Activated naive CD4-positive, alpha-beta T cell treated with Interleukin-2 at 50 U/mL for 16 hours (primary cell): ENCODE results near the gene PHYKPL.

Experiments
- DNase-seq: peaks from one replicate; pipeline ENCODE4 v3.0.0-alpha.2; 2020

PHYKPL gene

DNA sequence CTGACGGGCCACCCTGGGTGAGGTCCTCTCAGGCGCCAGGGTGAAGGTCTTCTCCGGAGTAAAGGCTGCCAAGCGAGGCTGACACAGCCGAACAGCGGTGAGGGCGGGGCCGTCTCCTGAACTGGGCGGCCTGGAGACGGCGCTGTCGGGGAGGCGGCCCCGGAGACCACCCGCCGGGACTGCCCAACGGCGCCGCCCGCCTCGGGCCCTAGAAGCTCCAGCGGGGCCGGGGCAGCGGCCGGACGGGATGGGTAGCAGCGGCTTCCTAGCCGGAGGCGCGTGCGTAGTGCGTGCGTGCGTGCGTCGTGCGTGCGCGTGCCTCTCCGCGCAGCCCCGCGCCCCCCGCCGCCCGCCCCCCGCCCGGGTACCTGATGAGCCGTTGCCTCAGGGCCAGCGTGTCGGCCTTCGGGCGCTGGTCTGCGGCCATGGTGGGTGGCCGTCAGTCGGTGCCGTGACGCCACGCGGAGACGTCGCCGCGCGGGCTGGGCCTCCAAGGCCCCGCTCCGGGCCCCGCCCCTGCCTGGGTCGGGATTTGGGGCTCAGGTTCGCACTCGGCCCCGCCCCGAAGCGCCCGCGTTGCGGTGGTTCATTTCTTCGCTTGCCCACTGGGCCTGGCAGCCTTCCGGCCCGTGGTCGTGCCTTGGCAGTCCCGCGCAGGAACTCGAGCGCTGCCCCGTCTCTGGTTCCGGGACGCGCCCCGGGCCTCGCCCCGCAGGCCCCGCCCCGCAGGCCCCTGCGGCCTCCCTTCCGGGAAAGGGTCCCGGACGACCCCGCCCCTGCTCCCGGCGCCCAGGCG lies at the start of gene PHYKPL:
Gene PHYKPL (minus strand): TSS at position 679 of the 796 bp plus-strand sequence. CDS start 252 bp downstream, at position 427.
- DNase-seq = peak; percentile 75

DNA sequence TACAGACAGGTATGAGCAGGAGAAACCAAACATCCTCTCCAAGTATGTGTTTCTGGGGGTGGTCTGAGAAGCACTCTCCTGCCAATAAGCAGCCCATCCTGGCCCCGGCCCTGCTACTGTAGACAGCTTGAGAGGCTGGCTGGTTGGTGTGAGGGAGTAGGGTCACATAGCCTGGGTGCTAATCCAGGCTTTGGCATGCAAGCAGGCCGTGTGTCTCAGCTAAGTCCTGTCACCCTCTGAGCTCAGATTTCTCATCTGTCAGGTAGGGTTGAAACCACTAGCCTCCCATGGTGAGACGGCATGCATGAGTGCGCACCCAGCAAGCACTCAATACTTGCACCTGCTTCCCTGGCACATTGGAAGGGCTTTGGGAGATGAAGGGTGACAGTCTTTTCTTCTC lies 49.8 kb upstream of the PHYKPL start:
- no peak for DNase-seq

DNA sequence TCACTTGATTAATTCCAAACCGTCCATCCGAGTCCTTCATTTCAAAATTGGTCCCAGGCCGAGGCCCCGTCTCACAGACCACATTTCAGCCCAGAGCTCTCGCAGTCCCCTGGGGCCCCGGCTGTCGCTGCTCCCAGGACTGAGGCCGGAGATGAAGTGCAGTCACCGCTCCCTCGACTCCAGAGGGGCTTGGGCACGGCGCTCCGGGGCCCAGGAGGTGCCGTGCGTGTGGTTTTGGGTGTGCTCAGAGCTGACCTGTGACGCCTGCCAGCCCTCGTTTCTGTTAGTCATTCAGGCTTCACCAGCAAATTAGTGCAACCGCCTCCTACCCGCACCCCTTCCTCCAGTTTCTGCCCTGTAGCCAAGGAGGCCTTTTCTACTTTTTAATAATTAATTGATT lies 48.7 kb upstream of the PHYKPL start:
- no peak for DNase-seq

DNA sequence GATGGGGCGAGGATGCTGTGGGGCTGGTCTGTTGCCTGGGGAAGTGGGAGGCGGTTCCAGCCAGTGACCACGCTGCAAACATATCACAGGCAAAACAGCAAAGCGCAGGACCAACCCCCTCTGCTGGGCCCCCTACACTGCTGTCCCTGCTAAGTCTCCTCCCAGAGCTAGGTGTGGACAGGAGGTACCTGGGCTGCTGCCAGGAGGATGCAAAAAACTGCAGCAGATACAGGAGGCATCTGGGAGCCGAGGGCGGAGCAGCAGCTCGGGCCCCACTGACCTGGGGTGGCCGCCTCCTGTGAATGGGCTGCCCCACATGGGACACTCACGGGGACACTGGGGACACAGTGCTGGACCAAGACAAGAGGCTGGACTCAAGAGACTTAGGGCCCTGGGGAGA lies 48.0 kb upstream of the PHYKPL start:
- no peak for DNase-seq

DNA sequence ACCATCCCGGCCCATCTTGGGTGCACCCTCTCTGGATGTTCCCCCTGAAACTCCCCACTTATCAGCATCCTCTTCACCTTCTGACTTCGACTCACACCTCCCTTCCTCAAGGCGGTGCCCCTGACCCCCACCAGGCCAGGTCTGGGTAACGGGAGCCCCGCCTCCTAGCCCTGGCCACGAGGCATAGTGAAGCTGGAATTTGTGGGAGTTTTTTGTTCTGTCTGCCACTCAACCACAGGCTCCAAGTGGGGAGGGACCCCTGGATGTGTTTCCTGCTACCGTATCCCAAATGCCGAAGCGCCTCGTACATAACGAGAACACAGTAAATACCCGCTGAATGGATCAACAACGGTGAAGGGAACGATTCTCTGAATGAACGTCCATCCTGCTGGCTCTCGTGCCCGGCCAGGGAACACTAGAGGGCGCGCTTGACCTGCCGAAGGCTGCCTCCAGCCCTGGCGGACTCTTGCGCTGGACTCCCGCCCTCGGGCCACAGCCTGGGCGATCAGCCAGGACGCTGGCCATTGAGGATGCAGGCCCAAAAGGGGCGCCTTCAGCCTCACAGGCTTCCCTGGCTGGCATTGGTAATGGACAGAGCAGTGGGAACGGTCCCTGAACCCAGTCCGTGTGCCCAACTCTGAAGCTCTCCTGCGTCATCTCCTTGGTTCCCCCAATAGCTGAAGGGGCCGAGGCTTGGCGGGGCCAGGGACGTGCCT lies 47.3 kb upstream of the PHYKPL start:
- DNase-seq = peak; percentile 52

DNA sequence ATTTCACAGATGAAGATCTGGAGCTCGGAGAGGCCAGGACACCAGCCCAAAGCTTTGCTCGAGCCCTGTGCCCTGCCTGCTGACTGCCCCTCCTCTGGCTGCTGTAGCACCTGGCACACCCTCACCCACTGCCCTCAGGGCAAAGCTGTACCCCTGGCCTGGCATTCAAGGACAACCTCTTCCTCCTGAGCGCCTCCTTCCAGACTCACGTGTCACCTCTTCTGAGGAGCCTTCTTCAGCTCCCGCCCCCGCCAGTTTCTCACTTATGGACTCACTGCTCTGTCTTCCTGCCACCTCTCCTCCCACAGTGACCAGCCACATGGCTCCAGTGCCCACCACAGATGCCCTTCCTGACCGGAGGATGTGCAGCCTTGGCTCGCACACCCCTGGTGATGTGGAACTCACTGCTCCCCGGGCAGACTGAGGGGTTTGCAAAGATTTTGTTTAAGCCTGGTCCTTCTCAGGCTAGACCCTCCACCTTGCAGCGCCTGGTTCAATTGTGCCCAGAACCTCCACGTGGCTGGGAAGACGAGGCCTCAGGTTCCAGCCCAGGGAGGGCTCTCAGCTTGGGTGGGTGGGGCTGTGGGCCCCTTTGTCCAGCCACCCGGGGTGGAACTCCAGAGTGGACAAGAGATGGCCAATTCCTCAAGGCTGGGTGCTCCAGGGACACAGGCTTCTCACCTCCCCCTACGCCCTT lies 46.6 kb upstream of the PHYKPL start:
- DNase-seq = no peak

DNA sequence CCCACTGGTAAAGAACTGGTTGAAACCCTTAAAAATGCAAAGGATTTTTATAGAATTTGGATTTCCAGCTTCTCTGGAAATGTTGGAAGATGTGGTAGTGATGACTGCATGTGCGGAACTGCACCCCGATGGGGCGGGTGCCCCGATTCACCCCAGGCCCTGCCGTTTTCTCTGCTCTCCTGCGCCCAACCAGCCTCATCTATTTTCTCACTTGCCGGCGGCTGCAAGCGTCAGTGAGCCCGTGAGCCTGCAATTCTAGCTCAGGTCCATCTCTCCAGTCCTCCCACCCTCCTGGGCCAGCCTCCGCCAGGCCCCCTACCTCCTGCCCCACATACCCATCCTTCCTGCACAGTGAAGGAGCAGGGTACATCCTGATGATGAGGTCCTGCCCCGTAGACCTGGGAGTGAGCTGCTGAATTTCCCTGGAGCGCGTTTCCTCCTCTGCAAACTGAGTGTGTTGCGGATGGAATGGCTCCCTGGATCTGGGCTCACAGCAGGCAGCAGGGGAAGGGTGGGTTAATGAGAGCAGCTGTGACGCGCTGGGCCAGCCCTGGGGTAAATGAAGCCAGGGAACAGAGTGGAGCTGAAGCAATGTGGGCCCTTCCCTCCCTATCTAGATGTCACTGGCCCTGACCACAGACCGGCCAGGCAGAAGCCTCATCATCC lies 45.9 kb upstream of the PHYKPL start:
- no peak for DNase-seq

DNA sequence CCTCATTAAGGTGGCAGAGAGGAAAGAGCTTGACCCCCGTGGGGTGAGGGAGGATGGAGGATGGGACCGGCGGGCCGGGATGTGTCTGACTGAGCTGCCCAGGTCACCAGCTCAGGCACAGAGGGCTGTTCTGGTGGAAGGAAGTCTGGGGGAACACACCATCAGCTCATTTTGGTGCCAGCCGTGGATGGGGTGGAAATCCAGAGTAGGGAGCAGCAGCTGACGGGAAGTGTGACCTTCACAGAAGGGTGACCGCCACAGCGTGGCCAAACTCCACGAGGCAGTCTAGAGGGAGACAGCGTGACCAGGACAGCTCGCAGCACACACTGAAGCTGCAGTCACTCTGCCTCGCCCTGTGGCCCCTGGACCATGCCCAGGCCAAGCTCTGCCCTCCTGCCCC lies 45.3 kb upstream of the PHYKPL start:
- no peak for DNase-seq

DNA sequence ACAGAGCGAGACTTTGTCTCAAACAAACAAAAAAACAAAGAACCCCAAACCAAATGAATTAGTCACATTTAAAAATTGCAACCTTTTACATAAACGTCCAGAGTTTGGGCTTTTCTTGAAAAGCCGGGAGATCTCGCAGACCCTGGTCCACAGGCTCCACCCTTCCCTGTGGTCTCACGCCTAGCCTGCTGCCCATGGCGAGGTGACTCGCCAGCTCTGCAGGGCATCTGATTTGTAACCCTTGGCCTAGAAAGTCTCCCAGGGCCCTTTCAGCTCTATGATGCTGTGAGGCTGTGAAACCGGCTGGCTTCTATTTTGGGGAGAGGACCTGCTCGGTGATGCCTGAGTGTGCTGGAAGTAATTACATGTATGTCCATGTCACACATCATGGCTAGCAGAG lies 44.7 kb upstream of the PHYKPL start:
- DNase-seq = no peak

DNA sequence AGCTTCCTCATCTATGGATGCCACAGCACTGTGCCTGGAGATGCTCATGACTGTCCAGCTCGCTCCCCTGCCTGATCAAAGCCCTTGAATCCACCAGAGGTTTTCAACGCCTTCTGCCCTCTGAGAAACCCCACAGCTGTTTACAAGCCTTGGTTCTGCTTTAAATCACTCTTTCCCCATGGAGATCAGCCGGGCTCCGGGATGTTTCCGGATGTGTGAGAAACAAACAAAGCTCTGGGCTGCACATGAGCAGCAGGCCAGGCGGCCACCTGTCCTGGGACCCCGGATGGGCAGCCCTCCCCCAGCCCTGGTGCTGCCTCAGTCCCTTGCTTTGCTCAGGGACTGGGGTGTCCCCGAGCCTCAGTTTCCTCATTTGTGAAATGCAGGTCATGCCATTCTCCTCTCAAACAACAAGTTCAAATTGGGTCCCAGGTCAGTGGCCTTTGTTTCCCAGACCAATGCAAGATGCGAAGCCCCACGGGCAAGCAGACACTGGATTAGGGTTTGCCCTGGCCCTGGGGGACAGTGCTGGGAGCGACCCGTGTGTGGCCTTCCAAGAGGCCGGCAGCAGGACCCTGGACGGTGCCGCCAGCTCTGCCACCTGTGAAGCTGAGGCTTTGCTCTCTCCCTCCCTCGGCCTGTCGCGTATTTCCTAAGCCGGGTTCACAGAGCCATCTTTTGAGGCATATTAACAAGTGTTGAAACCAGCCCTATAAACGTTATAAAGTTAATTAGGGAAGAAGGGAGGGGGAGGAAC lies 42.4 kb upstream of the PHYKPL start:
- no peak for DNase-seq

DNA sequence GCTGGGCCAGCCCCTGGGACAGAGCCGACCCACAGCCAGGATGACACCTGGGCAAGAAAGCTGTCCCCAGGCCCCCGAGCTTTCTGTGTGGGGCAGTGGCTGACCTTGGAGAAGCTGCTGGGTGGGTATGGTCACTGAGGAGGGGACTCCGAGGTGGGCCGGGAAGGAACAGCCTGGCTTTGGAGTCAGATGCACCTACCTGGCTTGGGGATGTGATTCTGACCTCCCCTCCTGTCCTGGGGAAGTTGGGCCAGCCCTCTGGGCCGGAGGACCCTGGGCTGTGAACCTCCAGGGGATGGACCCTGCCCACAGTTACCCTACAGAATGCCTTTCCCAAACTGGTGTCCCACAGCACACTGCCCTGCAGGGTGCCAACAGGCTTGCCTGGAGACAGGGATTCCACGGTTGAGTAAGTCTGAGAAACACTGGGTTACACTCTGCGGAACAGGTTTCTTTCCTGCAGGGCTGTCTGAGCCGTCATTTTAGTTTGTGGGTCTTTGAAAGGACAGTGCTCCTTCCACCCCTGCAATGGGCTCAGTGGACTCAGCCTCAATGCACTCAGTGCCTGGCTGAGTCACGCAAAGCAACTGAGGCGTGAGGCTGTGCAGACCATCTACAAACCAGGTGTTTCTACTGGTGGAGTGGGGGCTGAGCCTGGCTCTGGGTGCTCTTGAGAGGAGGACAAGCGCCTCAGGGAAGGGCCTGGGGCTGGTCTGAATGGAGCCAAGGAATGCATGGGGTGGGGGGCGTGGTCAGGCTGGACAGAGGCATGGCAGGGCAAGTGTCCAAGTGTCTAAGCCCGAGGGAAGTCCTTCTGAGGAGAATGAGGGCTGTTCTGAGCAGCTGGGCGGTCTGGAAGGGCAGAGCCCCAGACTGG lies 41.3 kb upstream of the PHYKPL start:
- no peak for DNase-seq

DNA sequence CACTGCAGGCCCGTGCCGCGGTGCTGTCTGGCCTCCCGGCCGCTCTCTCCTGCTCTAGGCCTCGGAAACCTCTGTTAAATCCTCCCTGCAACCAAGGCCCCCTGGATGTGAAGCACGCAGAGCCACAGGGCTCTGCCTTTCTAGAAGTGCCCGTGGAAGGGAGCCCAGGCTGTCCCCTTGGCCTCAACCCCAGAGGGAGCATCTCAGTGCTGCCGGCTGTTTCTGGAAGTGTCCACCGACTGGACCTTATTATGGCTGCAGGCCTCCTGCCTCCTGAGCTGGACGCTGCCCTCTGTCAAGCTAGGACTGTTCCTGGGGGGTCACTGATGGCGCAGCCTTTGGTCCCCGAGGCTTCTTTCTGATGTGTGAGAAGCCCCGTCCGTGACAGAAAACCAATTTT lies 40.4 kb upstream of the PHYKPL start:
- no peak for DNase-seq

DNA sequence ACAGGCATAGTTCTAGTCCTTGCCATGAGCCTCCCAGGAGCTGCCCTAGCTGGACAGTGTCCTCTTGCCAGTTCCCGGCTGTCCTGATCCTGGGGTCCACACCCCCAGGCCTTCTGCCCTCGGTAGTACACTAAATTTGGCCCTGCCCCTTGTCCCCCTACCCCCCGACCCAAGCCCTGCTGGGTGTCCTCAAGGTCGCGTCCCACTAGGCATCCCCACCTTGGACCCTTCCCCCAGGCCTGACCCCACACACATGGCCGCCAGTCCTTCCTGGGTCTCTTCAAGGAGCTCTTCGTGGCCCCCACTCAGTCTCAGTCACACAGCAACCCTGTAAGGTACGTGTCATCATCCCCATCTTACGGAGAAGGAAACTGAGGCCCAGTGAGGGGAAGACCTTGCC lies 40.0 kb upstream of the PHYKPL start:
- DNase-seq = no peak

DNA sequence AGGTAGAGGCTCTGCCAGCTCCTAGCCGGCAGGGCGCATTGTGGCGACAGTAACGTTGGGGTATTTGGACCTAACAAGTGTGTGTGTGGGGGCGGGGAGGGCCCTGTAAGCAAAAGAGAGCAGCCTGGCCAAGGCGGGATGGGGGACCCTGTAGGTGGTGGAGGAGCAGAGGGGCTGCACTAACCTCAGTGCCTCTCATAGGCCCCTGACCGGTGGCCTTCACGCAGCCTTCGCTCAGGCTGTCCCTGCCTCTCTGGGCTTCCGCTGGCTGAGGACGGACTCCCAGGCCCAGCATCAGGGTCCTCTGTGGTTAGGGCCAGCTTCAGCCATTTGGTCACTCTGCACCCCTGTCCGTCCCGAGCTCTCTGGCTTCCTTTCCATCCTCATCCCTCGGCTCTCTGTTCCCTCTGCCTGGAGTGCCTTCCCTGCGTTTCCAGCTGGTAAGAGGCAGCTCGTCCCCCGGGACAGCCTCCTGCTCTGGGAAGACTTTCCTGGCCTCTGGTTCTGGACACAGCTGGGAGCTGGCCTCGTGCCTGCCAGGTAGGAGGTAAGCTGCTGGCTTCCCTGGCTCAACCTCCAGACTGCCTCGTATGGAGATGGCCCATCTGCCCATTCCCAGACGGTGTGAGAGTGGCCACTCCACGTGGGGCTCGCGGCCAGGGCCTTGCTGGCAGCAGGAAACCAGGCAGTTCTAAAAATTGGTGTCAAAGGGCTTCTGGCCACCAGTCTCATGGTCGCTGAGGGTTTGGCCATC lies 39.3 kb upstream of the PHYKPL start:
- DNase-seq = no peak

DNA sequence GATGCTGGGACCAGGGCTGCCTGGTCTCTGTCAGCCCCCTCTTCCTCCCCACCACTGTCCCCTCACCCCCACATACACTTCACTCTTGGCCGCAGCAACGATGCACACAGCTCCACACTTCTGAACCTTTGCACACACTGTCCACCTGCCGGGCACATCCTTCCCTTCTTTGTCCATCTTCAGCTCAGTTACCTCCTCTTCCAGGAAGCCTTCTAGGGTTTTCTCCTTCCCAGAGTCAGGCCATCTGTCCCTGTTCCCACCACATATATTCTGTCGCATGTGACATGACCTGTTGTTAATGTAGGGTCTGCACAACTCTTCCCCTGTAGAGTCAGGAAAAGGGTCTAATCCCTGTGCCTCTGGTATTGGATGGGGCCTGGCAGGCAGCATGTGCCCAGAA lies 38.6 kb upstream of the PHYKPL start:
- DNase-seq = no peak

DNA sequence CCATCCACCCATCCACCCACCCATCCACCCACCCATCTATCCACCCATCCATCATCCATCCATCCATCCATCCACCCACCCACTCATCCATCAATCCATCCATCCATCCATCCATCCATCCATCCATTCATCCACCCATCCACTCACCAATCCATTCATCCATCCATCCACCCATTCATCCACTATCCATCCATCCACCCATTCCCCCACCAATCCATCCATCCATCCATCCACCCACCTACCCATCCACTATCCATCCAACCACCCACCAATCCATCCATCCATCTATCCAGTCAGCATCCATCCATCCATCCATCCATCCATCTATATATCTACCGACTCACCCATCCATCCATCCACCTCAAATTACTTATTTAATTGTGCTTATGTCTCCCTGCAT lies 36.9 kb upstream of the PHYKPL start:
- DNase-seq = no peak

DNA sequence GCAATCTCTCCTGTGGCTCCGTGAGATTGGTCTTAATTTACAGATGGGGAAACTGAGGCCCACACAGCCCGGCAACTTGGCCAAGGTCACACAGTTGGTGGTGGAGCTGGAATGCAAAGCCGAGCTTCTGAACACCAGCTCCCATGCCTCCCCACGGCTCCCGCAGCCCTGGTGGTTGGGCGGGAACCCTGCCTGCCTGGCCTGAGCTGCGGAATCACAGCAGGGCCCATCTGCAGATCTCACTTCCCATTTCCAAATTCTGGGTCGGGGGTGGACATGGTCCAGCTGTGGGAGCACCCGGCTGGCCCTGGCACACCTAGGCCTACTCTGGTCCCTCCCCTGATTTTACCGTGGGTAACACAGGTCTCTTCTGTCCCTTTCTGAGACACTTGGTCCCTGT lies 35.3 kb upstream of the PHYKPL start:
- DNase-seq = no peak

DNA sequence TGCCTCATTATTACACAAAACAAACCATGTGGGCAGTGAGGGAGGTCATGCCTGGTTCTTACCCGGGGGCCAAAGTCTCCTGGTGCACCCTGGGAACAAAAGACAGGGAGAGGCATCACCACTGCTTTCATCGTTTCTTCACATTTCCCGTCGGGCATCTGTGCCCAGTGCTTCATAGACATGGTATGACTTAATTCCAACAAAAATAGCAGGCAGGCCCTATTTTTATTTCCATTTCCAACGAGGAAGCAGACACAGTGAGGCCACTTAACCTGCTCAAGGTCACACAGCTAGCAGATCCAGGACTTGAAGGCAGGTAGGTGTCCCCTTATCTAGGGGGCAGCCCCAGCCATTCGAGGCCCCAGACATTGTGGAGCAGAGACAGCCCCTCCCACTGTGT lies 34.6 kb upstream of the PHYKPL start:
- DNase-seq = no peak

DNA sequence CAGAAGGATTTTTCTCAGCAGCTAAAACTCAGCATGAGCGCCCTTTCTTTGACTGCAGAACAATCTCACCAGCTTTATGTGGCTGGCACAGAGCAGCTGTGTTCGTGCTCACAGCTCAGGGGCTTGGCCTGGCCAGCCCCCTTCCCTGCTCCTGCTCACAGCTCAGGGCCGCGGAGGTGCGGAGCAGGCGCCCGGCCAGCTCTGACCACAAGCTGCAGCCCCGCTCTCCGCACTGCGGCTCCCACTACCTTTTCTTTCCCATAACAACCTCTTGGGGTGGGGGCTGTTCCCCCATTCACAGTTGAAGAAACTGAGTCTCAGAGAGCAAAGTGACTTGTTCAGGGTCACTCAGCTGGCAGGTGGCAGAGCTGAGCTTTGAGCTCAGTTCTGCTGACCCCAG lies 34.0 kb upstream of the PHYKPL start:
- no peak for DNase-seq

DNA sequence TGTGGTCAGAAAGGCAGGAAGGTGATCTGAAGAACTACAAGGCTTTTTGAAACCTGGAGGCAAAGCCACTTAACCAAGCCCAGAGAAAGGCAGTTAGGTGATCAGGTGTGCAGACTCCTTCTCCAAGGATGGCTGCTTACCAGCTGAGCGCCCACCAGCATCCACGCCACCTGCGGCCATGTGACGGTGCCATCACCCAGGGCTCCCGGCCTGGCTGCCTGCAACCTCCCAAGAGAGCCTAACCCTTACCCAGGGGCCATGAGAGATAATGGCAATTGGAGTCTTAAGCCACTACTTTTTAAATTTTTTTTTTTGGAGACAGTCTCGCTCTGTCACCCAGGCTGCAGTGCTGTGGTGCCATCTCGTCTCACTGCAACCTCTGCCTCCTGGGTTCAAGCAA lies 33.1 kb upstream of the PHYKPL start:
- DNase-seq = no peak

DNA sequence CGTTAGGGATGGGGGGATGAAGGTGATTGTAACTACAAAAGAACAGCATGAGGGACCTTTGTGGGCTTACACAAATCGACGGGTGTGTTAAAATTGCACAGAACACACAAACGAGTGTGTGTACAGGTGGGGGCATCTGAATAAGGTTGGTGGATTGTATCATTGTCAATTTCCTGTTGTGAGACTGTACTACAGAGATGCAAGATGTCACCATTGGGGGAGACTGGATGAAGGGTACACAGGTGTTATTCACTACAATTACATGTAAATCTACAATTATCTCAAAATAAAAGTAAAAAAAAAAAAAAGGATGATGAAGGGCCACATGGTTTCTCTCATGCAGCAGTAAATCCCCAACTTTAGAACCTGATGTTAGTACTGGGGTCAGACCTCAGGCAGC lies 31.4 kb upstream of the PHYKPL start:
- no peak for DNase-seq
